ENCODE results near the gene URAD. TPM values are rescaled to one million over a fixed set of nuclear protein-coding genes. Genes with fewer than 3 reads are reported as not detected.

The URAD gene
- total RNA-seq, 1 donor from 2014 or later = not detected

- DNase-seq (ENCODE audit: low spot score) = no peak
Observed at GRCh38 chr13:27956576-27957300, 31.8 kb downstream of the URAD start.

GRCh38 chr13:27955014-27955591 lies 33.4 kb downstream of the URAD start:
- no peak for DNase-seq (ENCODE audit: low spot score)

GRCh38 chr13:27954406-27954851 lies 34.1 kb downstream of the URAD start:
- DNase-seq (ENCODE audit: low spot score) = peak; percentile 50

GRCh38 chr13:27953676-27954405 lies 34.7 kb downstream of the URAD start:
- DNase-seq (ENCODE audit: low spot score) = peak; percentile 82

- peak; percentile 84 for DNase-seq (ENCODE audit: low spot score)
Observed at GRCh38 chr13:27952876-27953675, 35.4 kb downstream of the URAD start.

GRCh38 chr13:27942972-27943371 lies 45.5 kb downstream of the URAD start:
- no peak for DNase-seq (ENCODE audit: low spot score)

- no peak for DNase-seq (ENCODE audit: low spot score)
Observed at GRCh38 chr13:27933580-27934328, 54.7 kb downstream of the URAD start.

- DNase-seq (ENCODE audit: low spot score) = no peak
Observed at GRCh38 chr13:27933118-27933517, 55.4 kb downstream of the URAD start.

- no peak for DNase-seq (ENCODE audit: low spot score)
Observed at GRCh38 chr13:27929868-27930267, 58.6 kb downstream of the URAD start.

GRCh38 chr13:27928805-27929753 lies 59.4 kb downstream of the URAD start:
- no peak for DNase-seq (ENCODE audit: low spot score)

GRCh38 chr13:27928353-27928804 lies 60.1 kb downstream of the URAD start:
- DNase-seq (ENCODE audit: low spot score) = no peak

Other genes starting within 250 kb of the URAD start
- not detected for gene GSX1, start 196.2 kb downstream of the URAD start, total RNA-seq
- 18.4 TPM for gene PDX1, start 68.7 kb downstream of the URAD start, total RNA-seq
- gene CDX2, start 19.4 kb downstream of the URAD start, total RNA-seq = 0.17 TPM
- gene FLT3, start 111.9 kb upstream of the URAD start, total RNA-seq = 0.60 TPM
- gene PAN3, start 149.9 kb upstream of the URAD start, total RNA-seq = 36.1 TPM

Data from mucosa of gallbladder (tissue), 1 donor.